ENCODE results near the gene SNX9.

GRCh38 chr6:157967020-157967419 lies 144.0 kb downstream of the SNX9 start:
- TF ChIP-seq CTCF (IDR thresholded peaks at IDR 0.05; ENCODE audit: low read depth, low read length) (no peak), EZH2phosphoT487 (IDR thresholded peaks at IDR 0.05; ENCODE audit: low read depth) (no peak)

All from OCI-LY3 (cell line).